Mesodermal cell (in vitro differentiated cells): ENCODE data around the gene OR2J3. TPM values are rescaled to one million over a fixed set of nuclear protein-coding genes. Genes with fewer than 3 reads are reported as not detected.
"Not testable (repeated sequence)": the region's sequence is repeated elsewhere in the genome, so short reads cannot be mapped to it uniquely, and the experiment has no call there.

ENCODE experiments used
- H3K27ac ChIP-seq: 2 replicates; pipeline ENCODE4 v1.7.0; 2013; ENCODE audit warnings: mild to moderate bottlenecking, low read depth, low read length, moderate library complexity; ENCODE audit not compliant: severe bottlenecking
- H3K36me3 ChIP-seq: 2 replicates; pipeline ENCODE4 v1.7.1; 2013; ENCODE audit warnings: mild to moderate bottlenecking, low read length, moderate library complexity; ENCODE audit not compliant: control insufficient read depth, insufficient read depth
- H3K4me1 ChIP-seq: one replicate; pipeline ENCODE4 v1.7.1; 2013; ENCODE audit warnings: mild to moderate bottlenecking, low read length; ENCODE audit not compliant: insufficient read depth, control insufficient read depth, poor library complexity, severe bottlenecking
- H3K4me3 ChIP-seq: 2 replicates; pipeline ENCODE4 v1.7.0; 2013; ENCODE audit warnings: low read length, control low read depth, mild to moderate bottlenecking; ENCODE audit not compliant: insufficient read depth, poor library complexity, severe bottlenecking; ENCODE audit errors: extremely low read depth
- H3K9me3 ChIP-seq: 2 replicates; pipeline ENCODE4 v1.7.1; 2013; ENCODE audit warnings: mild to moderate bottlenecking, low read length, moderate library complexity; ENCODE audit not compliant: control insufficient read depth
- WGBS, 2 experiments: methylation state at CpG; one replicate each; pipeline ENCODE4 v1.1.5; 2013; ENCODE audit warnings: missing lambda C conversion rate in 2 of 2; ENCODE audit not compliant: insufficient coverage in 2 of 2; 5-methylcytosine and 5-hydroxymethylcytosine counted together
- polyA plus RNA-seq, 2 experiments: library from polyadenylated mRNA; stranded (reverse); fragments of 50-300 nt; gene quantifications; one replicate each; pipeline ENCODE4 v1.2.3, GENCODE V29; 2013

Gene OR2J3
- not detected for polyA plus RNA-seq (2013, experiment 1 of 2)
- not detected for polyA plus RNA-seq (2013, experiment 2 of 2)

DNA sequence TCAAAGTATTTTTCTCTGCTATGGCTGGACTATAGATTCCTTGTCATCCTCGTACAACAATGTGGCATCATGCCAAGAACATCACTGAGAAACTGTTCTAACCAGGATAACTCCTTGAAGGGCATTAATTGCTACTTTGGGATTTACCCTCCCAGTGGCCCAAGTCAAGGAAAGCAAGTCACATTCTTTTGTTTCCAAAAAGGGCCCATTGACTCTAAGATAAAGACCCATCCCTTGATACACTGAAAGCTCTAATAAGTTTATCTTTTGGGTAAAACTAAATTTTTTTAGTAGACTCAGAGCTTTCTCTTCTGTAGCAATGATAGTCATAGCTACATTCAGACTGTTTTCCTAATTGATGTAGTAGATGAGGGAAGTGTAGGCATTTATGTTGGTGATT lies at the start of gene OR2J3:
TSS of gene OR2J3 (plus strand) at position 301 of the 400 bp plus-strand sequence. CDS start 3,833 bp downstream, outside the sequence.
- no peaks in the 10 kb centered on the region for H3K36me3 ChIP-seq
- 67 to 91% methylated on average over 1 of the region's 1 CpG for WGBS, 2 experiments
- H3K4me3 ChIP-seq: no peak within 1 kb of the TSS
- no peaks in the 10 kb centered on the region for H3K9me3 ChIP-seq
- H3K4me1 ChIP-seq: no peaks in the 10 kb centered on the region
- H3K27ac ChIP-seq: no peak within 1 kb of the TSS

DNA sequence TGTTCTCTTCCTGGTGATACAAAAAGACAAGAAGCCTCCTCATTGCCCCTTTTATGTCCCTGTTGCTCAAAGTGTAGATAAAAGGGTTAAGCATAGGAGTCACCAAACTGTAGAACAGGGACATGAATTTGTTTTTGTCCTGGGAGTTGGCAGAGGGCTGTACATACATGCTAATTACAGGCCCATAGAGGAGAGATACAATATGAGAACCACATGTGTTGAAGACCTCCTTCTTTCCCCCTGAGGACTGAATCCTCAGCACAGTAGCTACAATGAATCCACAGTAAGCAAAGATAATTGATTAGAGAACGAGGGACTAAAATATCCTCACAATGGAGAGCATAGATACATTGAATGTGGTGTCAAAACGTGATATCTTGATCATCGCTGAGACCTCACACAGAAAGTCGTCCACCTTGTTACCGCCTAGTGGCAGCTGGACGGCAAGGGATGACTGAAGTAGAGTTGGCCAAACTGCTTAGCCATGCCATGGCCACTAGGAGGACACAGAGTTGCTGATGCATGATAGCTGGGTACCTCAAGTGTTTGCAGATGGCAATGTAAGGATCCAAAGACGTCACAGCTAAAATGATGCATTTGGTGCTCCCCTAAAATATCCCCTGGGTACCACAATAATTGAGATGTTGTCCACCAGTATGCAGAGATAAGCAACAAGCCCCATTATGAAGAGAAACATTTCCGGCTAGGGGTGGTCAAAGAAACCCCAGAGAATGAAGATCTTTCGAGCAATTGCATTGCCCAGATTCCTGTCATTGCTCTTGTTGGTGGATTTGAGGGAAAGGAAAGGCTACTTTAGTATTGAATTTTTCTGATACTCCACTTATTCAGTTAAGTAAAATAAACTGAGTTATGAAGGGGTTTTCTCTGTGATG lies 35.8 kb upstream of the OR2J3 start:
- Histone ChIP-seq H3K9me3 (no peaks in the 10 kb centered on the region), H3K4me1 (no peaks in the 10 kb centered on the region), H3K36me3 (no peaks in the 10 kb centered on the region), H3K27ac (no peak overlapping the region), H3K4me3 (no peak overlapping the region)
- WGBS, 2 experiments: 13 to 30% methylated on average over 6 to 8 of the region's 9 CpGs

DNA sequence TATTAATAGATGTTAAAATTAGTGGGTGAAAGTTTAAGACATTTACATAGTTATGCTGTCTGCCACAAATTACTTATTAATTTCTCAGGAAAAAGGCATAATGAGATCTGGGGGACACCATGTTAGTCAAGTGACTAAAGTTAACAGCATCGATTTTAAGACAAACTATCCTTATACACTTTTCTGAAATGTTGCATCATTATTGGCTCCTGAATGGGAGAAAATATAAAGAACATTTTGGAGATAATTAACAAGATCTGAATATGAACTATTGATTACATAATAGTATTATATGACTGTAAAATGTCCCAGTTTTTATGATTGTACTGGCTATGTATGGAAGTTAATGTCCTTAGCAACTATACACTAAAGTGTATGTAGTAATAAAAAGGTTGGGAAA lies 28.7 kb upstream of the OR2J3 start:
- H3K36me3 ChIP-seq: no peaks in the 10 kb centered on the region
- H3K9me3 ChIP-seq: no peaks in the 10 kb centered on the region
- H3K4me1 ChIP-seq: no peaks in the 10 kb centered on the region
- no peak overlapping the region for H3K27ac ChIP-seq
- WGBS, 2 experiments: no CpG with 5 or more reads among the region's 1 CpG
- H3K4me3 ChIP-seq: no peak overlapping the region

DNA sequence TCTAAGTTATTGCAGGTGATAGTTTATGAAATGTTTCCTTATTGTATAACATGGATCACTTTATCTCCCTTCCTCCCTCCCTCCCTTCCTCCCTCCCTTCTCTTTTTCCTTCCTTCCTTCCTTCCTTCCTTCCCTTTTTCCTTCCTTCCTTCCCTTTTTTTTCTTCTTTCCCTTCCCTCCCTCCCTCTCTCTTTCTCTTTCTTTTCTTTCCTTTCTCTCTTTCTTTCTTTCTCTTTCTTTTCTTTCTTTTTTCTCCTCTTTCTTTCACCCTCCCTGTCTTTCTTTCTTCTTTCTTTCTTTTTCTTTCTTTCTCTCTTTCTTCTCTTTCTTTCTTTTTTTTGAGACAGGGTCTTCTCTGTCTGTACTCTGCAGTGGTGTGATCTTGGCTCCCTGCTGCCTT lies 26.5 kb upstream of the OR2J3 start:
- no peak overlapping the region for H3K27ac ChIP-seq
- H3K36me3 ChIP-seq: no peaks in the 10 kb centered on the region
- H3K9me3 ChIP-seq: no peaks in the 10 kb centered on the region
- no peak overlapping the region for H3K4me3 ChIP-seq
- H3K4me1 ChIP-seq: no peaks in the 10 kb centered on the region

DNA sequence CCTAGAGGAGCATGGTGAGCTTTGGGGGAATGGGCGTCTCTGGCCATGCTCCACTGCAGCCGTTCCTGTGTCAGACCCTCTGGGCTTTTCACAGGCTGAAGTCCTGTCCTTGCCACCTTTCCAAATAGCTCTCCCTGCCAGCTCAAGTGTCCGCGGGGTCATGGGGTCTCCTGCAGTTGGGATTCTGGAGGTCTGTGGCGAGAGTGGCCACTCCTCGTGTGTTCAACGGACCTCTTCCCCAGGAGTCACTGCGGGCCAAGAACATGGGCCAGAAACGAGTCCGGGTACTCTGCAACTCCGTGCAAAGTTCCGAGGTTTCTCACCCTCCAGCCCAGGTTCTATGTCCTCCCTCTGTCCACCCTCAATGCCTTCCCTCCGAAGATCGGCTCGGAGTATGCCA lies 25.4 kb upstream of the OR2J3 start:
- Histone ChIP-seq H3K4me1 (no peaks in the 10 kb centered on the region), H3K4me3 (no peak overlapping the region), H3K27ac (no peak overlapping the region), H3K36me3 (no peaks in the 10 kb centered on the region), H3K9me3 (no peaks in the 10 kb centered on the region)
- 91 to 99% methylated on average over 11 to 13 of the region's 15 CpGs for WGBS, 2 experiments

DNA sequence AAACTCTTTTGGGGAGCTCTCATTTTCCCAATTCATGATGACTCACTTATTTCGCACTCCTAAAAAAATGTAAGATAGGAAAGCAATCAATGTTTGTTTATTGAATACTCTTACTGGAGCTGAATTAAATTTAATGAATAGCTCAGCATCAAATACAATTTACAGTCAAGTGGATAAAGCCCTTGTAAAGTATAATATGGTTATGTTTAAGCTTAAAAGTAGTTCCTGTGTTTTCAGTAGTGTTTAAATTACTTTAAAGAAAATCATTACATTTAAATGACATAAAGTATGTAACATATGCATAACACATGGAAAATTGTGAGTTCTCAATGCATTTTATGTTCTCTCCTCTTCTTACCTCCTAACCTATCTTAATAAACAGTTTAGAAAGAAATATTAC lies 20.6 kb upstream of the OR2J3 start, which contains the start of gene OR2B3:
TSS of gene OR2B3 (minus strand) at position 101 of the 400 bp plus-strand sequence. CDS start at position 36, 65 bp downstream.
- Histone ChIP-seq H3K4me1 (no peaks in the 10 kb centered on the region), H3K27ac (no peak within 1 kb of the TSS)
- no CpG with 5 or more reads among the region's 1 CpG for WGBS, 2 experiments

DNA sequence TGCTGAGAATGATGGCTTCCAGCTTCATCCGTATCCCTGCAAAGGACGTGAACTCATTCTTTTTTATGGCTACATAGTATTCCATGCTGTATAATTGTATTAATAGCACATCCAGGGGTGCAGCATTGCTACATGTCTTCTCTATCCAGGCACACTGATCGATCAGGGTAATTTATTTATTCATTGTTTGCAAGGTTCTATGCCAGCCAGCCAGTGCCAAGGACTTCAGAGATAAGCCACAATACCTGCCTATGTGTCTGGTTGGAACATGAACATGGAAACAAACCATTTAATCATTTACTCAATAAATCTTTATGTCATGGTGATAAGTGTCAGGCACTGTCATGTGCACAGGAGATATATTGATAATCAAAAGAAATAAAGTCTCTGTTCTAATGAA lies 14.9 kb upstream of the OR2J3 start:
- WGBS, 2 experiments: no CpG with 5 or more reads among the region's 3 CpGs
- Histone ChIP-seq H3K36me3 (no peaks in the 10 kb centered on the region), H3K4me1 (no peaks in the 10 kb centered on the region), H3K27ac (no peak overlapping the region), H3K9me3 (no peaks in the 10 kb centered on the region), H3K4me3 (no peak overlapping the region)

More for the DNA sequence above, 20.6 kb upstream of the OR2J3 start, which contains the start of gene OR2B3:
- H3K9me3 ChIP-seq: no peaks in the 10 kb centered on the region
- H3K36me3 ChIP-seq: no peaks in the 10 kb centered on the region
- no peak within 1 kb of the TSS for H3K4me3 ChIP-seq

DNA sequence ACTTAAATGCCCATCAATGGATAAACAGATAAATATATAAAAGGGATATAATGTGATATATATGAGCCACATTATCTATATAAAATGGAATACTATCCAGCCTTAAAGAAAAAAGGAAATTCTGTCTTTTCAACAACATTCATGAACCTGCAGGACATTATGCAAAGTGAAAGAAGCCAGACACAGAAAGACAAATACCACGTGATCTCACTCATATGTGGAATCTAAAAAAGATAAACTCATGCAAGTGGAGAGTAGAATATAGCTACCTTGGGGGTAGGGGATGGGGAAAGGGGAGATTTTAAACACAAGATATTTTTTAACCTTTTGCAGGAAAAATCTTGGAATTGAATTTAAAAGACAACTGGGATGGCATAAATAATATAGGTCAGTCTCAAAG lies 10.1 kb upstream of the OR2J3 start:
- no peaks in the 10 kb centered on the region for H3K36me3 ChIP-seq
- no CpG with 5 or more reads among the region's 1 CpG for WGBS, 2 experiments
- H3K4me1 ChIP-seq: no peaks in the 10 kb centered on the region
- H3K4me3 ChIP-seq: no peak overlapping the region
- no peaks in the 10 kb centered on the region for H3K9me3 ChIP-seq
- H3K27ac ChIP-seq: no peak overlapping the region

DNA sequence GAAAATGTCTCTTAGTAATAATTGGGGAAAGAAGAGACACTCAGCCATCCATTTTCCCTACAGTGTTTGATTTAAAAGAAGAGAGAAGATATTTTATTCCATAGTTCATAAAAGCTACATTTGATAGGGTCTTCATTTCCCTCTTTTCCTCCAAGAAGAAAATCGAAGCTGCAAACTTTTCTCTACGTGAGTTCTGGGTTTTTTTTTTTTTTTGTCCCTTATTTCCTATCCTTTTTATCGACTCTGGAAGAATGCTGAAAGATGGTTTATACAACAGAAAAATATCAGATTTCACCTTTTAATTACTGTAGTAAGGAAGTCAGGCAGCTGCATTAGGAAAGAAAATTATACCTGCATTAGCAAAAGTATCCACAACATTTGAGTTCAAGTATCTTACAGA lies 8.7 kb upstream of the OR2J3 start, which contains the start of gene OR2J1:
TSS of gene OR2J1 (plus strand) at position 301 of the 400 bp plus-strand sequence. CDS start 1,453 bp downstream, outside the sequence.
- no peaks in the 10 kb centered on the region for H3K36me3 ChIP-seq
- no peak within 1 kb of the TSS for H3K27ac ChIP-seq
- H3K9me3 ChIP-seq: no peaks in the 10 kb centered on the region
- no peaks in the 10 kb centered on the region for H3K4me1 ChIP-seq
- no peak within 1 kb of the TSS for H3K4me3 ChIP-seq
- no CpG with 5 or more reads among the region's 3 CpGs for WGBS, 2 experiments

DNA sequence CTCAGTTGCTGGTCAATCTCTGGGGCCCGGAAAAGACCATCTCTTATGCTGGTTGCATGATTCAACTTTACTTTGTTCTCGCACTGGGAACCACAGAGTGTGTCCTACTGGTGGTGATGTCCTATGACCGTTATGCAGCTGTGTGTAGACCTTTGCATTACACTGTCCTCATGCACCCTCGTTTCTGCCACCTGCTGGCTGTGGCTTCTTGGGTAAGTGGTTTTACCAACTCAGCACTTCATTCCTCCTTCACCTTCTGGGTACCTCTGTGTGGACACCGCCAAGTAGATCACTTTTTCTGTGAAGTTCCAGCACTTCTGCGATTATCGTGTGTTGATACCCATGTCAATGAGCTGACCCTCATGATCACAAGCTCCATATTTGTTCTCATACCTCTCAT lies 4.3 kb downstream of the OR2J3 start:
- Histone ChIP-seq H3K9me3 (no peaks in the 10 kb centered on the region), H3K27ac (no peak overlapping the region), H3K4me1 (no peaks in the 10 kb centered on the region), H3K4me3 (no peak overlapping the region), H3K36me3 (no peaks in the 10 kb centered on the region)
- 74 to 88% methylated on average over 4 to 6 of the region's 7 CpGs for WGBS, 2 experiments

DNA sequence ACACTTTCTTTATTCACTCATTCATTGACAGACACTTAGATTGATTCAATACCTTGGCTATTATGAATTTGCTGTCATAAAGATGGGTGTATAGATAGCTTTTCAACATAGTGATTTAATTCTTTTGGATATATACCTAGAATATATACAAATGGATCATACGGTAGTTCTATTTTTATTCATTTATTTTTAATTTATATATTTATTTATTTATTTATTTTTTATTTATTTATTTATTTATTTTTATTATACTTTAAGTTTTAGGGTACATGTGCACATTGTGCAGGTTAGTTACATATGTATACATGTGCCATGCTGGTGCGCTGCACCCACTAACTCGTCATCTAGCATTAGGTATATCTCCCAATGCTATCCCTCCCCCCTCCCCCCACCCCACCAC lies 7.1 kb downstream of the OR2J3 start:
- not testable (repeated sequence) for H3K9me3 ChIP-seq, H3K4me1 ChIP-seq, H3K4me3 ChIP-seq, H3K27ac ChIP-seq, H3K36me3 ChIP-seq
- no CpG with 5 or more reads among the region's 3 CpGs for WGBS, 2 experiments
